Mucosa of descending colon (tissue), 3 donors: ENCODE measurements around the gene TRIP12. TPM values are rescaled to one million over a fixed set of nuclear protein-coding genes. Genes with fewer than 3 reads are reported as not detected.
A peak's percentile ranks its signal among the peaks of the same experiment; 100 is the strongest.
"Not testable (repeated sequence)": the region's sequence is repeated elsewhere in the genome, so short reads cannot be mapped to it uniquely, and the experiment has no call there.

Experiments used
- ATAC-seq: fragments of 200-7000 bp; cut with Tn5 transposase; one replicate; pipeline ENCODE4 v1.9.1; 2020; ENCODE audit warnings: mild to moderate bottlenecking, moderate library complexity
- DNase-seq, 3 donors: peaks; one replicate each; pipeline ENCODE4 v3.0.0-alpha.2; 2020
- H3K36me3 ChIP-seq: fragments of 200-600 bp; one replicate; pipeline ENCODE4 v1.8.0; 2021; ENCODE audit warnings: low read depth, mild to moderate bottlenecking
- H3K4me1 ChIP-seq: fragments of 200-600 bp; one replicate; pipeline ENCODE4 v1.8.0; 2021; ENCODE audit warnings: low read depth, mild to moderate bottlenecking
- H3K4me3 ChIP-seq: fragments of 200-600 bp; one replicate; pipeline ENCODE4 v1.8.0; 2021; ENCODE audit warnings: mild to moderate bottlenecking
- H3K9me3 ChIP-seq: fragments of 200-600 bp; one replicate; pipeline ENCODE4 v1.8.0; 2021; ENCODE audit warnings: mild to moderate bottlenecking
- CTCF ChIP-seq: fragments of 200-600 bp; IDR thresholded peaks from one replicate; pipeline ENCODE4 v1.8.0; 2022; ENCODE audit warnings: antibody characterized with exemption, mild to moderate bottlenecking
- intact Hi-C, 2 donors: fragments of 100-400 bp; cut with DNase I in 1 of 2; cut with micrococcal nuclease in 1 of 2; formaldehyde crosslinking; loops; one replicate each; pipeline versions ENCODE4 v1.11.0 to v1.11.1; 2022; cut with DNase I, micrococcal nuclease
- total RNA-seq, 3 donors: library from RNA; stranded (reverse); fragmentation: NEBNext Ultra II Directional in 2 of 3; extraction: Animal tissue kit (Norgen Biotek cat#: 25700) in 2 of 3; gene quantifications; one replicate each; pipeline versions ENCODE4 v1.2.1 to v1.2.4, GENCODE V29; 2021 to 2023
- donor health status: DM: no; HTN: no; CAD: no; lungs with moderate emphysema.
- donor health status: DM: no; HTN: no; CAD: no.
- donor health status: DM: no; HTN: yes; CAD: no.

Gene TRIP12
- total RNA-seq, 3 donors from 2014 or later: 196 to 240 (median 202) TPM

GRCh38 chr2:229726643-229727042 lies 195.2 kb downstream of the TRIP12 start:
- ATAC-seq: no peak
- intact Hi-C loops: no loop called here

DNA sequence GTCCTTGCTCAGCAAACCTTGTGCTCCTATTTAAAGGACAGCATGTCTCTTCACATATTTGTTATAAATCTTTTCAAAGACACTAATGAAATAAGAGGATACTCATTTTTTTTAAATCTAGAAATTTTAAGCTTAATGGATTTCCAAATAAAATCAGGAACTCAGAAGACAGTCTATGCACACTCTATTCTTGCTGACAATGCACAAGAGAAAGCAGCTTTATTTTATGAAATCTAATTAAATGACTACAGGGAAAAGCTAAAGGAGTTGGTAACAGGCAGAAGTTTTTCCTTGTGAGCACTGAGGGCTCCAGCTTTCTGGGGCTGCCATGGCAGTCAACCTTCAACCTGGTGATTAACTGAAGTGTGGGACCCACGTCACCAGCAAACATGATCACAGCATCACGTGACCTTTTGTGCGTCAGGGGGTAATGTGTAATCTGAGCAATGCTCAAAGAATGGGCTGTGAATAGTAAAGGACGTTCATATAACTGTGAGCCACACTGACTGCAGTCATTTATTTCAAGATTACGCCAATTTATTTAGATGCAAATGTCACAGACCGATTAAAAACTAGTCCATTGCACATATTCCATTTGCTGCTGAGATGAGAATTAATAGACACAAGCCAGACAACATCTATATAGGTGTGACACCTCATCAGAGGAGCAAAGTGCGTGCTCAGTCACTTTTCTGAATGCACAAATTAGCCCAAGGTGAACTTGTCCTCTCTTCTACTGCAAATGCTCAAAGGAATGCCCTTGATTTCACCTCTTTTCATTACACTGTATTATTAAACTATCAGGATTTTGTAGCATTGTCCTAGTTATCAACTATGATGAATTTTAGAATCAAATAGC lies 195.9 kb downstream of the TRIP12 start:
- intact Hi-C loops: no loop called here
- H3K4me1 ChIP-seq: no peaks in the 10 kb centered on the region
- no peaks in the 10 kb centered on the region for H3K9me3 ChIP-seq
- no peak for ATAC-seq
- H3K4me3 ChIP-seq: no peak overlapping the region
- no peak for TF ChIP-seq CTCF
- DNase-seq: no peak
- no peaks in the 10 kb centered on the region for H3K36me3 ChIP-seq

More at GRCh38 chr2:229726643-229727042, 195.2 kb downstream of the TRIP12 start:
- no peaks in the 10 kb centered on the region for H3K9me3 ChIP-seq
- no peaks in the 10 kb centered on the region for H3K4me1 ChIP-seq
- no peak for DNase-seq
- no peak overlapping the region for H3K4me3 ChIP-seq
- TF ChIP-seq CTCF: no peak
- H3K36me3 ChIP-seq: no peaks in the 10 kb centered on the region

DNA sequence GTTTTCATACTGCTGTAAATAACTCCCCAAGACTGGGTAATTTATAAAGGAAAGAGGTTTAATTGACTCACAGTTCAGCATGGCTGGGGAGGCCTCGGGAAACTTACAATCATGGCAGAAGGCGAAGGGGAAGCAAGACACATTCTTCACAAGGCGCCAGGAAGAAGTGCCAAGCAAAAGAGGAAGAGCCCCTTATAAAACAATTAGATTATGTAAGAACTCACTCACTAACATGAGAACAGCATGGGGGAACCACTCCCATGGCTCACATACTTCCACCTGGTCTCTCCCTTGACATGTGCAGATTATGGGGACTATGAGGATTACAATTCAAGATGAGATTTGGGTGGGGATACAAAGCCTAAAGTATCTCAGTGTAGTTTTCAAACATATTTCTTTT lies 198.6 kb downstream of the TRIP12 start:
- H3K4me1 ChIP-seq, H3K4me3 ChIP-seq, H3K36me3 ChIP-seq, intact Hi-C loops, ATAC-seq, DNase-seq, H3K9me3 ChIP-seq: not testable (repeated sequence)

- intact Hi-C loops: no loop called here
- DNase-seq: no peak
- no peak for ATAC-seq
- H3K9me3 ChIP-seq: no peaks in the 10 kb centered on the region
- no peaks in the 10 kb centered on the region for H3K36me3 ChIP-seq
- no peak overlapping the region for H3K4me3 ChIP-seq
- TF ChIP-seq CTCF: no peak
- H3K4me1 ChIP-seq: peaks cover 1% of the 10 kb centered on the region
These were observed 201.7 kb downstream of the TRIP12 start for GRCh38 chr2:229719926-229720647.

- Histone ChIP-seq H3K4me1 (peaks cover 15% of the 10 kb centered on the region), H3K4me3 (no peak overlapping the region), H3K9me3 (no peaks in the 10 kb centered on the region), H3K36me3 (no peaks in the 10 kb centered on the region)
- DNase-seq: no peak
- intact Hi-C loops: no loop called here
- no peak for ATAC-seq
- TF ChIP-seq CTCF: no peak
These were observed 203.8 kb downstream of the TRIP12 start for GRCh38 chr2:229718057-229718456.

DNA sequence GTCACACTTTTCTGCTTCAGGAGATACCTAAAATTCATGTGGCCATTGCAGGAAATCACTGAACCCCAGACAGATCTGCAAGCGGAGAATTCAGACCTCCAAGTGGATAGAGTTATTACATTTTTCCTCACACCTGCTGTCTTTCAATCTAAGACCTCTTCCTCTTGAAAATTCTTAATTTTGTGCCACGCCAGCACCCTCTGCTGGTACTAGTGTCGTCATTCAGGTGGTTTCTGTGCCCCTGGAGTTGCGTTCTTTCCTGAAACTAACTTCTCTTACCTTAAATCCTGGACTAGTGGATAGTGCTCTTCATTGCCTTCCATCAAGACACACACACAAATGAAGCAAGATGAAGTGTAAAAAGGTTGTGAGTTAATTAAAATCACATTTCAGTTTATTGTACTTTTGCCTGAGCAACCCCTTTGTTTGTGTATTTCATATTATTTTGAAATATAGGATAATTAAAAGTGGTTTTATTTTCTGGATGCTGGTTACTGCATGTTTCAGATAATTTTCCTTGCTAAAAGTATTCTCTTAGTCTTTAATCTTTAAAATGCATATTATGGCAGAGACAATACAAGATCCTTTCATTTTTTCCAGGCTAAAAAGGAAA lies 205.8 kb downstream of the TRIP12 start:
- Histone ChIP-seq H3K4me1 (peaks cover 15% of the 10 kb centered on the region), H3K4me3 (no peak overlapping the region), H3K36me3 (no peaks in the 10 kb centered on the region), H3K9me3 (no peaks in the 10 kb centered on the region)
- intact Hi-C loops: no loop called here
- DNase-seq (peak in 1 of 3 donors; percentile 15), ATAC-seq (no peak)
- TF ChIP-seq CTCF: no peak
